GOT3 (cell line): ENCODE measurements around the gene ADAMTSL2.

Experiments used
- DNase-seq: peaks from one replicate; lab custom pipeline; 2025; ENCODE audit warnings: mixed read lengths; lab: John Stamatoyannopoulos, UW

ADAMTSL2 gene

DNA sequence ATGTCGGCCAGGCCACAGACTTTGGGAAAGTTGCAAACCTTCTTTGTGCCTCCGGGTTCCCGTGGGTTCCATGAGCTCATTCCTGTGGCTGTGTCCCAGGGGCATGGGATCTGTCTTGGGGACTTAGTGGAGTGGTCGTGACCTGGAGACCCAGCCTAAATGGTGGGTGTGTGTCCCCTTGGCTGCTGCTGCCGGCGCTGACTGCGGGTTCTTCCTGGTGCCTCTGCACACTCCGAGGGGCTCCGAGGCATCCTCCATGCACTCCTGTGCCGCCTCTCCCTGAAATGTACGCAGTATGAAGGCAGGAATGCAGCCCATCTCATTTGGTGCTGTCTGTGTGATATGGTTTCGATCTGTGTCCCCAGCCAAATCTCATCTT lies 34.6 kb upstream of the ADAMTSL2 start:
- no peak for DNase-seq

DNA sequence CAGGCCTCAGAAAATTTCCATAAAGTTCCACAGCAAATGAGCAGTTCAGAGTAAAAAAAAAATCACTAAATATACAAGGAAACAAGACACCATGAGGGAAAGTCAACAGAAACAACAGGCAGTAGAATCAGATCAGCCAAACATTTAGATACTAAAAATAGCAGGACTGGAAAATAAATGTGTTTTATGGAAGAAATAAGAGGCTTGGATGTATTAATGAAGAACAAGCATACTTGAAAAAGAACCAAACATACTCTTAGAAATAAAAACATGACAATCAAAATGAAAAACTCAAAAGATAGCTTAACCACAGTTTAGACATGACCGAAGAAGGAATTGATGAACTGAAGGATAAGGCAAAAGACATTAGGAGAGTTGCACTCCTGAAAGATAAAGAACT lies 32.4 kb upstream of the ADAMTSL2 start:
- no peak for DNase-seq

DNA sequence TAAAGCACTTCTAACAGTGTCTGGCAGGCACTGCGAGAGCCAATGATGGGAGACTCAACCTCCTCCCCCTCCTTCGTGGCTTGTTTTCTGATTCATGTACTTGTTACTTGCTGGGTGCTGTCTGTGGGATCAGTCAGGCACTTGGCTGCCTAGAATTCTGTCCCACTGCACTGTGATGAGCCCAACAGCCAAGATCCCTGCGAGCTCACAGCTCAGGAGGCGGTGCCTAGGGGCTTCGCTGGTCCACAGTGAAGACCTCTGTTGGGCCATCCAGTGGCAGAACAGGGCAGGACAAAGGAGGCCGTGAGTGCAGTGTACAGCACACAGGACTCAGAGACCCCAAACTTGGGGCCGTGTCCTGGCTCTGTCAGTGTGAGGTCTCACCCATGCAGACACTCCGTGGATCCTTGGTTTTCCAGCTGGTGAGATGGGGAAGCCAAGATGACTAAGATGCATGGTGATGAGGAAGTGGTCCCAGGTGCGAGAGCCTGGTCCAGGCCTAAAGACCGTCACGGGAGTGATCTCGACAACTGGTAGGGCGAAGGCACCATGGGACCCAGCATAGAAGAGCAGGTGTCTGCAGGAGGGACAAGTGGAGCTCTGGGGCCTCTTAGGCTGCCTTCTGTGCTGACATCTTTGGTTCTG lies 29.2 kb upstream of the ADAMTSL2 start:
- DNase-seq: no peak

DNA sequence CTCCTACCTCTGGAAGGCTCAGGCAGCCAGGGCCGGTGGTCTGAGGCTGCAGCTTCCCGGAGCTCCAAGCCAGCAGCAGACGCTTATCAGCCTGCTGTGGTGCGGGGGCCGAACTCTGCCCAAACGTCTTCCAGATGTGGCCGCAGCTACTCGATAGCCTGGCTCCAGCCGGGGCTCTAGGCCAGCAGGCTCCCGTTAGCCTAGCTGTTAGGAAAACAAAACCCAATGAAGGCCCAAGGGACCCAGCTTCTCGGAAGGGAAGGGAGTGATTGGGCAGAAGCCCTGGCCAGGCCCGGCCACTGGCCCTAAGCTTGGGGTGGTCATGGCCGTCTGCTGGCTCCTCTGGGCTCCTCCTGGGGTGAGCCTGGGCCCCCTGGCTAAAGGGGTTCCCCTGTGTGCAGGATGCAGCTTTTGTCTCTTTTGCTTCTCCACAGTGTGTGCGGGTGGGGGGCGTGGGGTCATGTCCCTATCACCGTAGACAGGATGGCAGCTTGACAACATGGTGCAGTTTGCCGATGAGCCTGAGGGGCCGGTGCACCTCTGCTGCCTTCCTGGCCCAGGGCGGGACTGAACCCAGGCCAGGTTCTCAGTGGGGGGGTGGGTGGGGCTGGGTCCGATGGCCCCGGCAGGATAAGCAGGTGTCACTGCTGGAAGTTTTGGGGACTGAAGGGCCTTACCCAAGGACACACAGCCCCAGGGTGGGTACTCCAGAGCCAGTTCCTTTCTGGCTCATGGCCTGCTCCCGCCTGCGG lies 28.4 kb upstream of the ADAMTSL2 start:
- peak; percentile 63 for DNase-seq

DNA sequence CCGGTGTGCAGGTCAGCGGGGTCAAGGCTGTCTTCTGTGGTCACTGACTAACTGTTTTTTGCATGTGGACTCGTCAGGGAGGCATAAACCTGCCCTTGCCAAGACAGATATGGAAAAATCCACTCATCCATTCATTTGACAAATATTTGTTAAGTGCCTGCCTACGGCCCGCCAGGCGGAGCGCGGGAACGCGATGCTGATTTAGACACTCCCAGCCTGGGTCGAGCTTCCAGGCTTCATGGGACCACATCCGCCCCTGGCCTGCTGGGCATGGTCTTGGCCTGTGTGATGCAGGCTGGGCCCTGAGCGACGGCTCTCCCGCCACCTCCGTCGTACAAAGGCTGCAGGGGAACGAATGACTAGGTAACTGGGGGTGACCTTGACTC lies 27.9 kb upstream of the ADAMTSL2 start:
- peak; percentile 83 for DNase-seq

DNA sequence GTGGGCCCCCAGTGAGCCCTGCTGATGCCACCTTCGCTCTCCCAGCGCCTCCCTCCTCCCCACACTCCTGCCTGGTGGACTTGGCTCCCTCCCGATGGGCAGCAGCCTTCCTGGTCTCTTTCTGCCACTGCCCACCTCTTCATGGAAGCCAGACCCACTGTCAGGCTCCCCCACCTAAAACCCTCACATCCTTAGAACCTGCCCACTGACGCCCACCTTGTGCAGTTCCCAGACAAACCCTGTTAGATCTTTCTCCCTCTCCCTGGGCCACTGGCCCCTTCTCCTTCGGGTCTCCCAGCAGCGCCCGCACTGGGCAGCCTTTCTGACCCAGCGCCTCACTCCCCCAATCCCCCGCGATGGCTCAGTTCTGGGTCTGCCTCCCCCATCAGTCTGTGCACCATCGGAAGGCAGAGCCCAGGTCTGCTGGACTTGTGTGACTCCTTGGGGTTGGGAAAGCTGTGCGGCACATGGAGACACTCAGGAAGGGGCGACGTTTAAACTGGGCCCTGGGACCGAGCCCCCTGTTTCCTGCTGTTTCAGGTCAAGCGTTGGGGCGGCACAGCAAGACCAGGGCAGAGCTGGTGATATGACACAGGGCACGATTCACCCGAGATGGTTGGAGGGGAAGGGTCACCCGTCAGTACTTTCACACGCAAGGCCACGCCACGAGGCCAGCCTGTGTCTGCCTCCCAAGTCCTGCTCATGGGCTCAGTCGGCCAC lies 27.1 kb upstream of the ADAMTSL2 start:
- DNase-seq: no peak

DNA sequence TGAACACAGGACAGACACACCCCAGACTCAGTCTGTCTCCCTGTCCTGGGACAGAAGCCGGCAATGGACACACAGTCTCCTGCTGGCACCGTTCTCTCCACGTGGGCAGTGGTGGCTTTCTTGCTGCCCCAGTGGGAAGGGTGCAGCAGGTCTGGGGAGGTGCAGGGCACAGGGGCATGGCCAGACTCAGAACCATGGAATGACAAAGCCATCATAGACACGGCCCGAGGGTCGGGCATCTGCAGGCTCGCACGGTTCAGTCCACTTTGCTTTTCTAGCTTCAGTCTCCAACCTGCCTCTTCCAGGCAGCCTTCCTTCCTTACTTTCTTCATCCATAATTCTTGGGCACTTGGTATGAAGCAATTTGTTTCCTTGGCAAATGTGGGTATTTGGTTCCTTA lies 26.5 kb upstream of the ADAMTSL2 start:
- DNase-seq: no peak

DNA sequence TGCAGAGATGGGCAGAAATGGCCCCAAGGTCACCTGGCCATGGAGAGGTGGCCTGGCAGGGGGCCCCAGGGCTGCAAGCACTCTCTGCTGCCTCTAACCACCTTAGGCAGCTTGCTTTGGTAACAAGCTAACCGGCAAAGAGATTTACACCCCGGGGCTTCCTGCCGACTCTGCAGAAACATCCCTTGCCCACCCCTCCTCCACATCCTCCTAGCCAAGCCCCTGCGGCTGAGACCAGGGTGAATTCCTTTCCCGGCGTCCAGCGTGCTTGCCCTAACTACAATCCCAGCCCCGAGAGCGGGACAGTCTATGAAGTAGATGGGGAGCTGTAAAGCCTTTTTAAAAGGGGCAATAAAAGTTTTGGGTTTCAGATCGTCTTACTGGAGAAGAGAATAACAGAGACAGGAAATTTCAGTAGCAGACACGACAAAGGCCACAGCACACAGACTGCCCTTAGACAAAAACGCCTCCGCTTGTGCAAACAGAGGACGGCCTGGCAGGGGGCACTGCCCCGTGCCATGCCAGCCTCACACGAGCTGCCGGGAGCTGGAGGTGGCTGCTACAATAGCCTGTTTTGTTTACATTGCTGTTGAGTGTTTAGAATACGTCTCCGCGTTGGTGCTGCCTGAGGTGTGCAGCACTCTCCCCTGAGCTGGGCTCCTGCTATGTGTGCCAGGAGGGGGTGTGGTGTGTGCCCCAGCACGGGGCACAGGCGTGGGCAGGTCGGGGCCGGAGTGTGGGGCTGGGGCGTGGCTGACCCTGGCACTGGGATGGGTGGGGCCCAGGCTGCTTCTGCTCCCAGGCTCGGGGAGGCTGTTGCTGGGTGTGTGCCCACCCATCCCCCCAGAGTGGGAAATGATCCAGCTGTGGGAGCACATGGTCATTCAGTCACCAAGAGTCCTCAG lies 25.1 kb upstream of the ADAMTSL2 start:
- DNase-seq: no peak

DNA sequence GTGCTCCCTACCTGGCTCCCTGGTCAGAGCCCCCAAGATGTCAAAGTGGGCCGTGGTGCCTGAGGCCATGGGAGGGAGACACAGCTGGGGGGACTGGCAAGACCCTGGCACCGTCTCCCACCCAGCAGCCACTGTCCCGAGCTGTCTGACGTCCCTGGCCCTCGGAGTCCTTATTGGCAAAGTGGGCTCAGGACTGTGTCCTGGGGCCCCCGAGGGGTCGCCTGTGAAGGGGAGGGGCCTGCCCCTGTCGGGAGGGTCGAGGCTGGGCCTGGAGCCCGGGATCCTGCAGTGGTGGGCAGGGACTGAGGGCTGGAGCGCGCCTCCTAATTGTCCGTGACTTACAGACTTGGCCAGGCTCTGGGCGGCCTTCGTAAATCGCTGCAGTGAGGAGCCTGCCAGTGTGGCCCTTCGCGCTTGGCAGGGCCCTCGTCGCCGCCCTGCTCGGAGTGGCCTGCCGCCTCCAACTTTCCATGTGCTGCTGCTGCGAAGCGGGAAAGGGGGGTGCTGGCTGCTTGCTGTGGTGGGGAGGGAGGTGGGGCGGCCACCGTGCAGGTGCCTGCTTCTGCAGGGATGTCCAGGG lies 23.5 kb upstream of the ADAMTSL2 start:
- DNase-seq: no peak

DNA sequence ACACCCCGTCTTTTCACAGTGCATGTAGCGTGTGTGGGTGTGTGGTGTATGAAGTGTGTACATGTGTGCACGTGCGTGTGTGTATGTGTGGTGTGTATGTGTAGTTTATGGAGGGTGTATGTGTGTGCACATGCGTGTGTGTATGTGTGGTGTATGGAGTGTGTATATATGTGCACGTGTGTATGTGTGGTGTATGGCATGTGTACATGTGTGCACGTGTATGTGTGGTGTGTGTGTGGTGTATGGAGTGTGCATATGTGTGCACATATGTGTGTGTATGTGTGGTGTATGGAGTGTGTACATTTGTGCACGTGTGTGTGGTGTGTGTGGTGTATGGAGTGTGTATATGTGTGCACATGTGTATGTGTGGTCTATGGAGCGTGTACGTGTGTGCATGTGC lies 22.9 kb upstream of the ADAMTSL2 start:
- DNase-seq: no peak

DNA sequence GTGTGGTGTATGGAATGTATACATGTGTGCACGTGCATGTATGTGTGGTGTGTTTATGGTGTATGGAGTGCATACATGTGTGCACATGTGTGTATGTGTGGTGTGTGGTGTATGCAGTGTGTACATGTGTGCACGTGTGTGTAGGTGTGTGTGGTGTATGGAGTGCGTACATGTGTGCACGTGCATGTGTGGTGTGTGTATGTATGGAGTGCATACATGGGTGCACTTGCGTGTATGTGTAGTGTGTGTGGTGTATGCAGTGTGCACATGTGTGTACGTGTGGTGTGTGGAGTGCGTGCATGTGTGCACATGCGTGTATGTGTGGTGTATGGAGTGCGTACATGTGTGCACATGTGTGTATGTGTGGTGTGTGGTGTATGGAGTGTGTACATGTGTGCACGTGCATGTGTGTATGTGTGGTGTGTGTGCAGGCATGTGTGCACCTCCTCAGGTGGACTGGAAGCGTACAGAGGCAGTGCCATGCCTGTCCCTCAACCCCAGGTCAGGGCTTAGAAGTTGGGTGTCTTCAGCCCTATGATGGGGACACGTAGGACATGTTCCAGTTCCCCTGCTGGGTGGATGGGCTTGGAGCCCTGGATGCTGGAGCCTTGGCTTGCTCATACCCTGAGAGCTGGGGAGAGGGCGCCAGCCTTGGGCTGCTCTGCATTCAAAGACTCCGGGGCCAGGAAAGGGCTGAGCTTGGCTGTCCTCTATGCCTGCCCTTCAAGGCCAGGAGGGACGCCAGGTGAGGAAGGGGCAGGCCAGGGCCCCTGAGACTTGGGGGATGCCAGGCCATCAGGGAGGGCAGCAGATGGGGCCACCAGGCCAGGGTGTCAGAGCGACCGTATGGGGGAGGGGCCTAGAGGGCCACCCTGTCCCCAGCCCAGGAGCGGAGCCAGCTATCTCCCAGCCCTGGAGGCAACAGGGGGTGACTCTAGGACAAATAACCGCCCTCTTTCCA lies 22.0 kb upstream of the ADAMTSL2 start:
- no peak for DNase-seq

DNA sequence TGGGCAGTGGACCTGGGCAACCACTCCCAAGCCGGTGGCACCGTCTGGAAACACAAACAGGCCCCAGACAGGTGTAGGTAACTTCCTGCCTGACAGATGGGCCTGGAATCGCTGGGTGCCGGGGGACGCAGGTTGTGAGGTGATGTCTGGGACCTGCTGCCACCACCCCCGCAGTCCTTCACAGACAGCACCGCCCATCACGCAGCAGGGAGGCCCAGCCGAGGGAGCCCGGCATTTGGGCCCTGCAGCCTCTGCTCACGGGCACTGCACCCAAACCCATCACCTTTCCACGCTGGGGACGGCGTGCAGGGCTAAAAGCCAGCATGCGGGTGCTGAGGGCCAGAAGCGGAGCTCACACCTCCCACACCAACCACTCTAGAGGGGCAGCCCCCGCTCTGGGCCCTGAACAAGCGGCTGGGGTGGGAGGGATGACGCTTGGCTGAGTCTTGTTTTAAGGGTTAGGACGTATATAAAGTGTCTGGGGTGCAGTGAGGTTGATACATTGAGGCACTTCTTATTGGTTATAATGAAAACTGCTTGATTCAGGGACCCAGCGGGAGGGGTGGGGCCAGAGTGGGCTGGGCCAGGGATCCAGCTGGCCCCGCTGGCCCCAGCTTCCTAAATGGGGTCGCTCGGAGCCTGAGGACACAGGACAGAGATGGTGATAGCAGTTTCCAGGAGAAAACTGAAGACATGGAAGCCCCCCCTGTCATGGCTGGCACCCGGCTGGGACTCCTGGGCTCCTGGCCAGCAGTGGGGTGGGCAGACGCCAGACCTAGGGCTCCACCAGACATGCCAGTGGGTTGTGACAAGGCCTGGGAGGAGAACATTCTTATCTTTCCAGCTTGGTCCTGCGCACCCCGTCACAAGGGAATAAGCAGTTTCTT lies 21.0 kb upstream of the ADAMTSL2 start:
- DNase-seq: no peak

DNA sequence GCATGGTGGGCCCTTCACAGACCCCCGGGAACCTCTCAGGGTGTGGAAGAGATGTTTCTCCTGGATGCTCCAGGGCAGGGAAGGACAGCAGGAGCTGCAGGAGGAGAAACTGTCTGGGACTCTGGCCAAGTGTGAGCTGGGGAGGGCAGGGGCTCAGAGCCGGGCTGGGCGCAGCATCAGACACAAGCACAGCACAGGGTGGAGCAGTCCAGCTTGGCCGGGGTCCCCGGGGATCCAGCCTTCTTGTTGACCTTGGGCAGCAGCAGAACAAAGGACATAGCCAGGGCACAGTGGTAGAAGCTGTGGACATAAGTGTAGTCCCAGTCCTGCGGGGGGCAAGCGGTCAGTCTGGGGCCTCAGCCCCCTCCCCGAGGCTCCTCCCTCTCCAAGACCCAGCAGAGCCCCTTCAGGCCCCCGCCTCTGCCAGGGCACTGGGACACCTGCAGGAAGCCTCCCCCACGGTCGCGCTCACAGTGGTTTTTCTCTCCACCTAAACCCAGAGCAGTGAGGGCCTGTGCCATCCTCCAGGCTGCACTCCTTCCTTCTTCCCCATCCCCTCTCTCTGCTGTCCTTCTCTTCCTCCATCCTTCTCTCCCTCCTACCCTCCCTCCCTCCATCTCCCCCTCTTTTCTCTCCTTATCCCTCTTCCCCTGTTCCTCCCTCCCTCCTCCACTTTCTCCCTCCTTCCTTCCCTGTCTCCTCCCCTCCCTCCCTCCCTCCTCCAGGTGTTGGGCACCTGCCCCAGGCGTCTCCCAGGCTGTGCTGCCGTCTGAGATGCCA lies 19.9 kb upstream of the ADAMTSL2 start:
- no peak for DNase-seq

DNA sequence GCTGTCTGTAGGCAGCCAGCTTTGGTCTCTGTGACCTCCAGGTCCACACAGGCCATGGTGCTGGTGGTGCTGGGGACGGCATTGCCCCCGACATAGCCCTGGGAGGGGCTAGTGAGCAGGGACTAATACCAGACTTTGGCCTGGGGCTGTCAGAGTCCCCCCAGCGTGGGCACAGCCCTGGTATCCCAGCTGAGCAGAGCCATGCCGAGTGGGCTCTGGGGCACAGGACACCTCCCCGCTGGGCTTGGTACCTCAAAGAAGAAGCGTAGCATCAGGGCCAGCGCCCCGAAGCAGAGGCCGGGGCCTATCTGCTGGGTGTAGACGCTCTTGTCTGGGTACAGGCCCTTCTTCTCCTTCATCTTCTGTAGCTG lies 19.3 kb upstream of the ADAMTSL2 start:
- no peak for DNase-seq

DNA sequence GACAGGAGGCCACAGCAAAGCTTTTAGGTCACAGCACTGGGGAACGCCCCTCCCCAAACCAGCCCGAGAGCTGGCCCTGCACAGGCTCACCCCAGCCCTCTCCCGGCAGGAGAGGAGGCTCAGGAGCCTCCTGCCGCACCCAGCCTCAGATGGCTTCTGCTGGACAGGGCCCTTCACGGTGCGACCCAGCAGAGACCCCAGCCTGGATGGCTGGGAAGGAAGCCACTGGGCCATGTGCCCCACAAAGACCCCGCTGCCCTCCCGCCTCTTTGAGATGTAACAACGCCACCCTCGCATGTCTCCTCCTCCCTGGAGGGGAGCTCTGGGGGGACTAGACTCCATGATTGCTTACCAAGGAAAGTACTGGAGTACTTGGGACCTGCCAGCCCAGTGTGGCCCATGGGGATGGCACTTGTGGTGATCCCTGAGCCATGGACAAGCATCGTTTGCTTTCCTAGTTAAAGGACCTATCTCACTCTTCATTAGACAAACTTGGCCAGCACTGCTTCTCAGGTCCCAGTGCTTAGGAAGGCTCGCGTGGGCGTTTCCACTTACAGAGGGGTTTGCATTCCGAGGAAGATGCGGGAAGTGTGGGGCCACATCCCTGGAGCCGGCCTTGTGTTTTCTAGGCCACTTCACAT lies 18.8 kb upstream of the ADAMTSL2 start:
- DNase-seq: no peak

DNA sequence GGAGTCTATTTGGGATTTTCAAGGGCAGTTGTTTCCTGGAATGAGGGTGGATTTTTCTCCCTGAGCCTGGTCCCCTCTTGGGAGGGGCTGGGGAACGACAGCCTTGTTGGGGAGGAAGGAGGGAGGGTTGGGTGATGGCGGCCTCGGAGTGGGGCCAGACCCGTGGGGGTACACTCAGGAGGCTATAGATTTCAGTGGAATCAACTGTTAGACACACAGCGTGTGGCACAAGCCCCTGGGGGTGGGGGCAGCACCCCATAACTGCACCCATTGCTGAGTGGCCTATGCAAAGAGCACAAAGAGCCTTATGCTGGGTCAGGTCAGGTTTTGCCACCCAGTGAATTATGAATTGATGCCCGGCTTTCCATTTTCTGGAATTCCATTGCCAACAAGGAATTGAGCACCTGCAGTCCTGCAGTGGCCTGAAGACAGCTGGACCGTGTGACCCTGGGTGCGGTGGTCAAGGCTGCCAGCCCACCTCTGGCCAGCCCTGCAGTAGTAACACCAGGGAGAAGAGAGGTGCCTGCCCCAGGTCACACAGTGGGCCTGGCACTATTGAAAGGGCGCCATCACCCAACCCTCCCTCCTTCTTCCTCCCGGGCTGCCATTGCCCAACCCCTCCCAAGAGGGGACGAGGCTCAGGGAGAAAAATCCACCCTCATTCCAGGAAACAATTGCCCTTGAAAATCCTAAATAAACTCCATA lies 18.1 kb upstream of the ADAMTSL2 start:
- DNase-seq: no peak

DNA sequence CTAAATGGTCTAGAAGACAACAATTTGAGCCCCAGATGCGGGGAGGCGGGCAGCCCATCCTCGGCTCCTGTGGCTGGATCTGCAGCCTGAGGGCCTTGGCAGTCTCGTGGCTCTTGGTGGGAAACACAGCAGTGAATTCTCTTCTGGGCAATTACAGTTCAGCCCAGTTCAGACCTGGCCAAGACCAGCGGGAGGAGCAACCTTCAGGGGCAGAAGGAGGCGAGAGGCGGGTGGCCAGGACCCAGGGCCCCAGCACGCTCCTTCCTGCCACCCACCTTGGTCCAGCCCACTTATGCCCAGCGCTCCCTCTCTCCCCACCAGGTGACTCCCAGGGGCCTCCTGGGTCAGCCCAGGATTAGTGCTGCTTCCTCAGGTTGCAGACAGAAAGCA lies 17.5 kb upstream of the ADAMTSL2 start:
- DNase-seq: no peak

DNA sequence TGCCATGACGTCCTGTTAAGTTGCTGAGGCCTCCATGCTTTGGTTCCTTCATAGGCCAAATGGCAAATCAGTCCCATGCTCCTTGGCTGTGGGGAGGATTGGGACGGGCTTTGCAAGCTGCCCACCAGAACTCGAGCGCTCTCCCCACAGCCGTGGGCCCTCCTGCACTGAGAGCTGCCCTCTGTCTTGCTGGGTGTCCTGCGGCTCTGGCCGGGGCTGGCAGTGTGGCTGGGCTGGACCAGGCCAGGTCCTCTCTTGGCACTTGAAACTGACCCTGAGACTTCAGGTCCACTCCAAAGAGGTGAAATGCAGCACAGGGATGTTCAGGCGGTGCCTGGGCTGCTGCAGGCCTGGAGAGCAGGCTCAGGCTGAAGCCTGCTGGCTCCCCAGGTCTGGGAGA lies 16.8 kb upstream of the ADAMTSL2 start:
- no peak for DNase-seq
